Thyroid gland (tissue), 4 donors: ENCODE measurements around the gene SDS. TPM values are rescaled to one million over a fixed set of nuclear protein-coding genes. Genes with fewer than 3 reads are reported as not detected.

Source experiments
- DNase-seq, 2 donors: peaks; one replicate each; pipeline ENCODE4 v3.0.0-alpha.2; 2019
- H3K27ac ChIP-seq, 3 donors: fragments of 200-600 bp; sonication (generic); 1 replicate in 2 of 3; 2 replicates in 1 of 3; pipeline ENCODE4 v1.5.1; 2016 to 2019; ENCODE audit warnings: mild to moderate bottlenecking in 1 of 3, moderate library complexity in 1 of 3
- H3K27me3 ChIP-seq: fragments of 200-600 bp; sonication (generic); one replicate; pipeline ENCODE4 v1.5.1; 2019
- H3K36me3 ChIP-seq, 2 donors: fragments of 200-600 bp; sonication (generic); one replicate each; pipeline ENCODE4 v1.5.1; 2016 to 2019
- H3K4me1 ChIP-seq, 2 donors: fragments of 200-600 bp; sonication (generic); one replicate each; pipeline ENCODE4 v1.5.1; 2017 to 2019
- H3K4me3 ChIP-seq, 3 donors: fragments of 200-600 bp; sonication (generic); replicated peaks in 1 of 3; 1 replicate in 2 of 3; 2 replicates in 1 of 3; pipeline ENCODE4 v1.5.1; 2016; ENCODE audit warnings: mild to moderate bottlenecking in 1 of 3
- H3K9me3 ChIP-seq: fragments of 200-600 bp; sonication (generic); one replicate; pipeline ENCODE4 v1.5.1; 2017
- CTCF ChIP-seq, 6 experiments: fragments of 200-600 bp in 3 of 6; fragments of 450-650 bp in 3 of 6; sonication (generic) in 3 of 6; IDR thresholded peaks; one replicate each; pipeline ENCODE4 v1.5.1; 2016 to 2019; ENCODE audit warnings: antibody characterized with exemption in 6 of 6, mild to moderate bottlenecking in 2 of 6, inconsistent platforms in 1 of 6, moderate library complexity in 1 of 6
- POLR2A ChIP-seq, 2 donors: fragments of 450-650 bp; IDR thresholded peaks; one replicate each; pipeline ENCODE4 v1.6.1; 2017; ENCODE audit warnings: antibody characterized with exemption in 2 of 2, mild to moderate bottlenecking in 2 of 2, moderate library complexity in 1 of 2
- WGBS, 2 donors: methylation state at CpG; one replicate each; pipeline ENCODE4 v1.1.5; 2017; 5-methylcytosine and 5-hydroxymethylcytosine counted together
- intact Hi-C: fragments of 100-400 bp; cut with DNase I; formaldehyde crosslinking; loops from one replicate; pipeline ENCODE4 v1.15.1; 2023
- total RNA-seq, 4 donors: library from RNA; depleted of rRNA; stranded (reverse); fragments of >200 nt; gene quantifications; one replicate each; pipeline ENCODE4 v1.2.3, GENCODE V29; 2016

The SDS gene
- total RNA-seq, 4 donors from 2014 or later = 0.33 to 1.4 TPM; not detected in 2

GRCh38 chr12:113351089-113351488, 52.6 kb downstream of the SDS start:
- H3K27me3 ChIP-seq = no peaks in the 10 kb centered on the region
- TF ChIP-seq POLR2A (IDR thresholded peaks at IDR 0.05) (no peak), CTCF (IDR thresholded peaks at IDR 0.05) (no peak)
- H3K27ac ChIP-seq = no peak overlapping the region
- intact Hi-C loops = loop anchor here (10.0 kb wide), 1 partner anchor 74 kb away; the partner anchor contains the start of gene SDSL
- H3K4me3 ChIP-seq = no peak overlapping the region
- H3K36me3 ChIP-seq = no peaks in the 10 kb centered on the region
- H3K9me3 ChIP-seq = no peaks in the 10 kb centered on the region
- no peak for DNase-seq
- no peaks in the 10 kb centered on the region for H3K4me1 ChIP-seq

- intact Hi-C loops = no loop called here
- 58 to 74% methylated on average over 18 of the region's 19 CpGs for WGBS, 2 donors
- H3K4me1 ChIP-seq = no peaks in the 10 kb centered on the region
- H3K36me3 ChIP-seq = no peaks in the 10 kb centered on the region
- H3K27me3 ChIP-seq = no peaks in the 10 kb centered on the region
- no peak overlapping the region for H3K27ac ChIP-seq
- no peak for DNase-seq
- TF ChIP-seq POLR2A (IDR thresholded peaks at IDR 0.05) (no peak), CTCF (IDR thresholded peaks at IDR 0.05) (no peak)
- no peak overlapping the region for H3K4me3 ChIP-seq
- H3K9me3 ChIP-seq = no peaks in the 10 kb centered on the region
Measured at GRCh38 chr12:113348849-113349536, 54.7 kb downstream of the SDS start.

- no peak for TF ChIP-seq CTCF (IDR thresholded peaks at IDR 0.05)
- no peaks in the 10 kb centered on the region for H3K4me1 ChIP-seq
- no peaks in the 10 kb centered on the region for H3K27me3 ChIP-seq
- intact Hi-C loops = no loop called here
- 80 to 92% methylated on average over 2 of the region's 2 CpGs for WGBS, 2 donors
- DNase-seq = no peak
- H3K27ac ChIP-seq = no peak overlapping the region
- H3K4me3 ChIP-seq = no peak overlapping the region
- no peaks in the 10 kb centered on the region for H3K36me3 ChIP-seq
- H3K9me3 ChIP-seq = no peaks in the 10 kb centered on the region
Measured at GRCh38 chr12:113347892-113348291, 55.8 kb downstream of the SDS start.

- Histone ChIP-seq H3K27ac (no peak overlapping the region), H3K27me3 (no peaks in the 10 kb centered on the region), H3K4me1 (no peaks in the 10 kb centered on the region), H3K4me3 (no peak overlapping the region), H3K9me3 (no peaks in the 10 kb centered on the region), H3K36me3 (no peaks in the 10 kb centered on the region)
- intact Hi-C loops = no loop called here
- no peak for DNase-seq
- WGBS, 2 donors = 92 to 95% methylated on average over 3 of the region's 3 CpGs
- no peak for TF ChIP-seq CTCF (IDR thresholded peaks at IDR 0.05)
- TF ChIP-seq POLR2A (IDR thresholded peaks at IDR 0.05) = no peak
Measured at GRCh38 chr12:113347107-113347506, 56.6 kb downstream of the SDS start.

- Histone ChIP-seq H3K9me3 (no peaks in the 10 kb centered on the region), H3K36me3 (no peaks in the 10 kb centered on the region), H3K4me1 (no peaks in the 10 kb centered on the region), H3K27me3 (no peaks in the 10 kb centered on the region), H3K27ac (no peak overlapping the region), H3K4me3 (no peak overlapping the region)
- DNase-seq = no peak
- TF ChIP-seq POLR2A (IDR thresholded peaks at IDR 0.05) = no peak
- no peak for TF ChIP-seq CTCF (IDR thresholded peaks at IDR 0.05)
- intact Hi-C loops = no loop called here
- 86 to 92% methylated on average over 5 of the region's 5 CpGs for WGBS, 2 donors
Measured at GRCh38 chr12:113346353-113346752, 57.3 kb downstream of the SDS start.
